Activated naive CD4-positive, alpha-beta T cell treated with anti-CD3 and anti-CD28 coated beads, Interleukin-2, amount 10 ng/mL, durations not matched to agents 7 days and 5 days (primary cell): ENCODE data around the gene SRGAP1.
"Not testable (repeated sequence)": the region's sequence is repeated elsewhere in the genome, so short reads cannot be mapped to it uniquely, and the experiment has no call there.

Experiments
- CTCF ChIA-PET: fragments of 350-600 bp; sonication (Branson Sonifier 250); formaldehyde crosslinking; loops from one replicate; lab custom pipeline; 2021; ENCODE audit warnings: antibody characterized with exemption; lab: Charles Lee
- DNase-seq: peaks from one replicate; pipeline ENCODE4 v3.0.0-alpha.2; 2020
- H3K27ac Mint-ChIP-seq: one replicate; pipeline ENCODE4 v1.8.0; 2021; ENCODE audit warnings: mild to moderate bottlenecking, moderate library complexity, mixed read lengths
- H3K27me3 Mint-ChIP-seq: one replicate; pipeline ENCODE4 v1.8.0; 2021; ENCODE audit warnings: mild to moderate bottlenecking, mixed read lengths
- H3K36me3 Mint-ChIP-seq: one replicate; pipeline ENCODE4 v1.8.0; 2021; ENCODE audit warnings: mixed read lengths
- H3K4me1 Mint-ChIP-seq: one replicate; pipeline ENCODE4 v1.8.0; 2021; ENCODE audit warnings: mixed read lengths
- H3K4me3 Mint-ChIP-seq: one replicate; pipeline ENCODE4 v1.8.0; 2021; ENCODE audit warnings: mild to moderate bottlenecking, moderate library complexity, mixed read lengths
- H3K9me3 Mint-ChIP-seq: one replicate; pipeline ENCODE4 v1.8.0; 2021; ENCODE audit warnings: mixed read lengths

The SRGAP1 gene

GRCh38 chr12:63867053-63867452 lies 22.6 kb downstream of the SRGAP1 start:
- H3K4me3 Mint-ChIP-seq = no peak overlapping the region
- H3K4me1 Mint-ChIP-seq = no peaks in the 10 kb centered on the region
- no peak overlapping the region for H3K27ac Mint-ChIP-seq
- CTCF ChIA-PET = interaction anchor here (1.3 kb wide), 1 partner anchor 9 kb away, joined by 3 read pairs; no protein-coding TSS in a partner anchor
- DNase-seq = no peak
- H3K27me3 Mint-ChIP-seq = no peaks in the 10 kb centered on the region
- no peaks in the 10 kb centered on the region for H3K9me3 Mint-ChIP-seq
- H3K36me3 Mint-ChIP-seq = no peaks in the 10 kb centered on the region

GRCh38 chr12:63869656-63870055 lies 25.2 kb downstream of the SRGAP1 start:
- DNase-seq = no peak
- CTCF ChIA-PET = no interaction called here
- no peak overlapping the region for H3K27ac Mint-ChIP-seq
- H3K36me3 Mint-ChIP-seq = no peaks in the 10 kb centered on the region
- H3K4me3 Mint-ChIP-seq = no peak overlapping the region
- H3K4me1 Mint-ChIP-seq = no peaks in the 10 kb centered on the region
- no peaks in the 10 kb centered on the region for H3K9me3 Mint-ChIP-seq
- H3K27me3 Mint-ChIP-seq = peaks cover 5% of the 10 kb centered on the region

DNA sequence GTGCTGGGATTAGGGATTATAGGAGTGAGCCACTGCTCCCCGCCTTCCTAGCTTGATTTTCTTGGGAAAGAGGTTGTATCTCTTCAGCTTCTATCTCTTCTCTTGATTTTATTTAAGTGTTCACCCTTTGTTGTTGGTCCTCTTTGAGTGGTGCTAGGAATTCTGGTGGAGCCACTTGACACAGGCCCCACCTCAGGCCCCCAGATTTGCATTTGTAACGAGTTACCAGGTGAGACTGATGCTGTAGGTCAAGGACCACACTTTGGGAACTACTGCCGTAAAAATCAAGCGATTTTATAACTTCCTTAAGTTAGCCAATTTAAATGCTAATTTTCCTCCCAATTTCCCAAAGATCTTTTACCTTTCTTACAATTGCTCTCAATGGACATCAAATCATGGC lies 26.3 kb downstream of the SRGAP1 start:
- Mint-ChIP-seq H3K9me3 (no peaks in the 10 kb centered on the region), H3K4me3 (no peak overlapping the region), H3K4me1 (no peaks in the 10 kb centered on the region), H3K27ac (no peak overlapping the region), H3K36me3 (no peaks in the 10 kb centered on the region), H3K27me3 (peaks cover 5% of the 10 kb centered on the region)
- no peak for DNase-seq
- CTCF ChIA-PET = interaction anchor here (0.6 kb wide), 1 partner anchor 400 kb away, joined by 3 read pairs; no protein-coding TSS in a partner anchor

GRCh38 chr12:63874897-63875480 lies 30.5 kb downstream of the SRGAP1 start:
- no peak for DNase-seq
- CTCF ChIA-PET = interaction anchor here (1.2 to 1.7 kb wide), 2 partner anchors 8 to 30 kb away, joined by 3 to 4 read pairs; partner anchors contain the start of gene SRGAP1
- H3K36me3 Mint-ChIP-seq = no peaks in the 10 kb centered on the region
- H3K27me3 Mint-ChIP-seq = peaks cover 9% of the 10 kb centered on the region
- H3K9me3 Mint-ChIP-seq = no peaks in the 10 kb centered on the region
- no peak overlapping the region for H3K27ac Mint-ChIP-seq
- H3K4me1 Mint-ChIP-seq = no peaks in the 10 kb centered on the region
- no peak overlapping the region for H3K4me3 Mint-ChIP-seq

GRCh38 chr12:63875703-63876102 lies 31.2 kb downstream of the SRGAP1 start:
- CTCF ChIA-PET = interaction anchor here (1.2 to 1.7 kb wide), 2 partner anchors 9 to 31 kb away, joined by 3 to 4 read pairs; partner anchors contain the start of gene SRGAP1
- no peak for DNase-seq
- H3K36me3 Mint-ChIP-seq = no peaks in the 10 kb centered on the region

GRCh38 chr12:63876980-63877379 lies 32.5 kb downstream of the SRGAP1 start:
- DNase-seq = no peak
- H3K27me3 Mint-ChIP-seq = peaks cover 11% of the 10 kb centered on the region
- no peaks in the 10 kb centered on the region for H3K4me1 Mint-ChIP-seq
- no peak overlapping the region for H3K4me3 Mint-ChIP-seq
- no peaks in the 10 kb centered on the region for H3K36me3 Mint-ChIP-seq
- no peaks in the 10 kb centered on the region for H3K9me3 Mint-ChIP-seq
- no peak overlapping the region for H3K27ac Mint-ChIP-seq
- CTCF ChIA-PET = interaction anchor here (1.7 kb wide), 1 partner anchor 10 kb away, joined by 3 read pairs; no protein-coding TSS in a partner anchor

More at GRCh38 chr12:63875703-63876102, 31.2 kb downstream of the SRGAP1 start:
- H3K27me3 Mint-ChIP-seq = peaks cover 11% of the 10 kb centered on the region
- no peaks in the 10 kb centered on the region for H3K9me3 Mint-ChIP-seq
- H3K4me3 Mint-ChIP-seq = no peak overlapping the region
- H3K4me1 Mint-ChIP-seq = no peaks in the 10 kb centered on the region
- no peak overlapping the region for H3K27ac Mint-ChIP-seq

DNA sequence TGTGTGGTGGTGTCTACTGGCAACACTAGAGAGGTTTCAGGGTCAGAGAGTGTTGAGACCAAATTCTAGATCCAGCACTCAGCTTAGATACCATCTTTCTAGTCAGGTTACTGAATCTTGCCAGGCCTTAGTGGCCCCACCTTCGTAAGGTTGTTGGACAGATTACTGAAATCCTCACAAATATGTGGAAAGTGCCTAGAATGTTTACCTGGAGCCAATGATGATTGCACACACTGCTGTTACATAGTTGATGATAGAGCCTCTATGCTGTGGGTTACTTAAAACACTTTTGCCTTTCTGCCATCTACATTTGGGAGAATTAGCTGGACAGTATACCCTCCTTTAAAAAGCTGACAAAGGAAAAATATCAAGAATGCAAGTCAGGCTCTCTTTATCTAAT lies 33.2 kb downstream of the SRGAP1 start:
- Mint-ChIP-seq H3K4me1 (no peaks in the 10 kb centered on the region), H3K9me3 (no peaks in the 10 kb centered on the region), H3K36me3 (no peaks in the 10 kb centered on the region), H3K4me3 (no peak overlapping the region), H3K27ac (no peak overlapping the region), H3K27me3 (peaks cover 11% of the 10 kb centered on the region)
- no peak for DNase-seq
- CTCF ChIA-PET = no interaction called here

DNA sequence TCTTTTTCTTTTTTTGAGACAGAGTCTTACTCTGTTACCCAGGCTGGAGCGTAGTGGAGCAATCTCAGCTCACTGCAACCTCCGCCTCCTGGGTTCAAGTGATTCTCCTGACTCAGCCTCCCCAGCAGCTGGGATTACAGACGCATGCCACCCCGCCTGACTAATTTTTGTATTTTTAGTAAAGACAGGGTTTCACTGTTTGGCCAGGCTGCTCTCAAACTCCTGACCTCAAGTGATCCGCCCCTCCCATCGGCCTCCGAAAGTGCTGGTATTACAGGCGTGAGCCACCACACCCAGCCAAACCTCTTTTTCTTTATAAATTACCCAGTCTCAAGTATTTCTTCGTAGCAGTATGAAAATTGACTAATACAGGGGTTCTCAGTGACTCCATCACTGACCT lies 35.7 kb downstream of the SRGAP1 start:
- H3K4me3 Mint-ChIP-seq, CTCF ChIA-PET, H3K9me3 Mint-ChIP-seq, H3K36me3 Mint-ChIP-seq, H3K27me3 Mint-ChIP-seq, H3K27ac Mint-ChIP-seq, H3K4me1 Mint-ChIP-seq, DNase-seq: not testable (repeated sequence)

GRCh38 chr12:63880742-63881263 lies 36.3 kb downstream of the SRGAP1 start:
- DNase-seq = no peak
- Mint-ChIP-seq H3K27me3 (peaks cover 6% of the 10 kb centered on the region), H3K4me3 (no peak overlapping the region), H3K9me3 (no peaks in the 10 kb centered on the region), H3K27ac (no peak overlapping the region), H3K36me3 (no peaks in the 10 kb centered on the region), H3K4me1 (no peaks in the 10 kb centered on the region)
- CTCF ChIA-PET = no interaction called here

DNA sequence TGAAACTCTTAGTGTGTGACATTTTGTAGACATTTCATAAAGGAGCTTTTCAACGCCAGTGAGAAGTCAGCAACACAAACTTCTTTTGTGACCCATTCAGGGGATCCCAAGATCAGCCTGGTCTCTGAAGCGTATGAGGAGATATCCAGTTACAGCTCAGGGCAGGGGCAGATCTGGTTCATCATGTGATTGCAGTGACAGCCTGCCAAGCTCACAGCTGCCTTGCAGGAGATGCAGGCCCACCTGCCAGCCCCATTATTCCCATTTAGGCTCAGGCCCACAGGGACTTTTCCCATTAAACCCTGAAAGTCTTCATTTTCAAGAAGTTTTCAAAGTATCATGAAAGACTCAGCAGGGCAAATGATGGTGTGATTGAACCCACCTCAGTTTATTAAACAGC lies 38.3 kb downstream of the SRGAP1 start:
- DNase-seq = no peak
- no peaks in the 10 kb centered on the region for H3K4me1 Mint-ChIP-seq
- H3K36me3 Mint-ChIP-seq = no peaks in the 10 kb centered on the region
- peaks cover 3% of the 10 kb centered on the region for H3K27me3 Mint-ChIP-seq
- H3K9me3 Mint-ChIP-seq = no peaks in the 10 kb centered on the region
- H3K27ac Mint-ChIP-seq = no peak overlapping the region
- H3K4me3 Mint-ChIP-seq = no peak overlapping the region
- CTCF ChIA-PET = no interaction called here

DNA sequence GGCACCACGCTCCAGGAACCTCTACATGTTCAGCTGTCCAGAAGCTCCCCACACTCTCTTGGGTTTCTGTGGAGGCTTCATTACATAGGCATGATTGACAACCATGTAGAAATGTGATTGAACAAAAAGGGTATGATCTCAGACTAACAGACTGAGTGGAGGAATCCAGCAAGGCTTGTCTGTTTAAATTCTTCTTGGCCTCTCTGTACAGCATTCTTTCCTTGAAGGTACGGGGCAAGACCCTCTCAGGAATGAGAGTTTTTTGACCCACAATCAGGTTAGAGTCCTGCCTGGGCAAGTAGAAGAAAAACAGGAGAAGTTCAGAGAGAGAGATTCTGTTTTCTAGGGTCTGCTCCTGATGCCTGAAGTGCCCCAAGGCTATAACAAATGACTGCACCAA lies 40.9 kb downstream of the SRGAP1 start:
- H3K4me1 Mint-ChIP-seq = no peaks in the 10 kb centered on the region
- no peak overlapping the region for H3K27ac Mint-ChIP-seq
- no peak for DNase-seq
- CTCF ChIA-PET = no interaction called here
- no peak overlapping the region for H3K4me3 Mint-ChIP-seq
- no peaks in the 10 kb centered on the region for H3K9me3 Mint-ChIP-seq
- no peaks in the 10 kb centered on the region for H3K36me3 Mint-ChIP-seq
- no peaks in the 10 kb centered on the region for H3K27me3 Mint-ChIP-seq

- CTCF ChIA-PET = interaction anchor here (0.7 to 1.1 kb wide), 2 partner anchors 278 to 292 kb away, joined by 4 read pairs; no protein-coding TSS in a partner anchor
- Mint-ChIP-seq H3K9me3 (no peaks in the 10 kb centered on the region), H3K27me3 (no peaks in the 10 kb centered on the region), H3K27ac (no peak overlapping the region), H3K4me1 (no peaks in the 10 kb centered on the region), H3K4me3 (no peak overlapping the region), H3K36me3 (no peaks in the 10 kb centered on the region)
- no peak for DNase-seq
Measured at GRCh38 chr12:63888908-63889635, 44.6 kb downstream of the SRGAP1 start.

GRCh38 chr12:63889721-63890509 lies 45.4 kb downstream of the SRGAP1 start:
- CTCF ChIA-PET = interaction anchor here (0.7 kb wide), 1 partner anchor 293 kb away, joined by 4 read pairs; no protein-coding TSS in a partner anchor
- no peaks in the 10 kb centered on the region for H3K4me1 Mint-ChIP-seq
- no peaks in the 10 kb centered on the region for H3K27me3 Mint-ChIP-seq
- no peaks in the 10 kb centered on the region for H3K9me3 Mint-ChIP-seq
- DNase-seq = no peak
- no peak overlapping the region for H3K27ac Mint-ChIP-seq
- no peak overlapping the region for H3K4me3 Mint-ChIP-seq
- no peaks in the 10 kb centered on the region for H3K36me3 Mint-ChIP-seq

DNA sequence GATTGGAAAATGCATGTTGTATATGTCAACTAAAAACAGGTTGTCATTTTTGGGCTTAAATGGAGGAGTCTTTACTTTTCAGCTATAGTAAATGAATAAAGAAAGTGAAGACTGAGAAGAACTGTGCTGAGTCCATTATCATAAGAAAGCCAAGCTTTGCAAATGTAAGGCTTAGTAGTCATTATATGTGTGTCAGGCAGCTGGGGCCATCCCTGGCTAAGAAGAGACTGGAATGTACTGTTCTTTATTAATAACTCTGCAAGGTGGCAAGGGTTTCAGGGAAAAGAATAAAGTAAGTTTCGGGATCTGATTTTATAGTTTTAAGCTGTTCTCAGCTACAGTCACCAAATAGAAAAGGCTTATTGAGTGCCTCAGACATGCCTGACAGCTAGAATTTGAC lies 48.7 kb downstream of the SRGAP1 start:
- DNase-seq = no peak
- Mint-ChIP-seq H3K4me3 (no peak overlapping the region), H3K27me3 (no peaks in the 10 kb centered on the region), H3K36me3 (no peaks in the 10 kb centered on the region), H3K27ac (no peak overlapping the region), H3K4me1 (no peaks in the 10 kb centered on the region), H3K9me3 (no peaks in the 10 kb centered on the region)
- CTCF ChIA-PET = no interaction called here
